GM12891 (cell line): ENCODE results near the gene CHSY1.

Experiments used
- POLR2A ChIP-seq: IDR thresholded peaks from 2 replicates; pipeline ENCODE4 v1.6.1; 2011; ENCODE audit warnings: low read depth, low read length, control low read depth
- POLR2AphosphoS5 ChIP-seq: IDR thresholded peaks from 2 replicates; pipeline ENCODE4 v1.6.1; 2011; ENCODE audit warnings: low read depth, low read length, control low read depth
- POU2F2 ChIP-seq: IDR thresholded peaks from 2 replicates; pipeline ENCODE4 v1.6.1; 2011; ENCODE audit warnings: low read depth, mild to moderate bottlenecking, control low read depth, low read length, moderate library complexity
- SPI1 ChIP-seq: IDR thresholded peaks from 2 replicates; pipeline ENCODE4 v1.6.1; 2011; ENCODE audit warnings: low read depth, low read length, control low read depth
- TAF1 ChIP-seq: IDR thresholded peaks from 2 replicates; pipeline ENCODE4 v1.6.1; 2011; ENCODE audit warnings: low read depth, low read length, control low read depth

GRCh38 chr15:101215681-101216080 lies 36.2 kb downstream of the CHSY1 start:
- TF ChIP-seq TAF1 (no peak), POLR2AphosphoS5 (no peak), POLR2A (no peak), SPI1 (no peak), POU2F2 (no peak)
